Measurements from ENCODE around the gene LURAP1L.

- TF ChIP-seq POLR2A (IDR thresholded peaks at IDR 0.05; ENCODE audit: low read depth), result no peak
- TF ChIP-seq, protein P1, sequence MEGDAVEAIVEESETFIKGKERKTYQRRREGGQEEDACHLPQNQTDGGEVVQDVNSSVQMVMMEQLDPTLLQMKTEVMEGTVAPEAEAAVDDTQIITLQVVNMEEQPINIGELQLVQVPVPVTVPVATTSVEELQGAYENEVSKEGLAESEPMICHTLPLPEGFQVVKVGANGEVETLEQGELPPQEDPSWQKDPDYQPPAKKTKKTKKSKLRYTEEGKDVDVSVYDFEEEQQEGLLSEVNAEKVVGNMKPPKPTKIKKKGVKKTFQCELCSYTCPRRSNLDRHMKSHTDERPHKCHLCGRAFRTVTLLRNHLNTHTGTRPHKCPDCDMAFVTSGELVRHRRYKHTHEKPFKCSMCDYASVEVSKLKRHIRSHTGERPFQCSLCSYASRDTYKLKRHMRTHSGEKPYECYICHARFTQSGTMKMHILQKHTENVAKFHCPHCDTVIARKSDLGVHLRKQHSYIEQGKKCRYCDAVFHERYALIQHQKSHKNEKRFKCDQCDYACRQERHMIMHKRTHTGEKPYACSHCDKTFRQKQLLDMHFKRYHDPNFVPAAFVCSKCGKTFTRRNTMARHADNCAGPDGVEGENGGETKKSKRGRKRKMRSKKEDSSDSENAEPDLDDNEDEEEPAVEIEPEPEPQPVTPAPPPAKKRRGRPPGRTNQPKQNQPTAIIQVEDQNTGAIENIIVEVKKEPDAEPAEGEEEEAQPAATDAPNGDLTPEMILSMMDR (IDR thresholded peaks at IDR 0.05), result no peak
- TF ChIP-seq POLR2AphosphoS5 (IDR thresholded peaks at IDR 0.05), result no peak
- TF ChIP-seq EP300 (IDR thresholded peaks at IDR 0.05), result no peak
Measured at GRCh38 chr9:12797037-12797436, 22.2 kb downstream of the LURAP1L start.
